HG03378 (cell line): ENCODE measurements around the gene KPNA5.
"Not testable (repeated sequence)": the region's sequence is repeated elsewhere in the genome, so short reads cannot be mapped to it uniquely, and the experiment has no call there.

Experiments
- ATAC-seq: cut with Tn5 transposase; IDR thresholded peaks from one replicate; pipeline ENCODE4 v1.9.1; 2021; ENCODE audit warnings: mild to moderate bottlenecking, moderate library complexity; ENCODE audit not compliant: unreplicated experiment

The KPNA5 gene

DNA sequence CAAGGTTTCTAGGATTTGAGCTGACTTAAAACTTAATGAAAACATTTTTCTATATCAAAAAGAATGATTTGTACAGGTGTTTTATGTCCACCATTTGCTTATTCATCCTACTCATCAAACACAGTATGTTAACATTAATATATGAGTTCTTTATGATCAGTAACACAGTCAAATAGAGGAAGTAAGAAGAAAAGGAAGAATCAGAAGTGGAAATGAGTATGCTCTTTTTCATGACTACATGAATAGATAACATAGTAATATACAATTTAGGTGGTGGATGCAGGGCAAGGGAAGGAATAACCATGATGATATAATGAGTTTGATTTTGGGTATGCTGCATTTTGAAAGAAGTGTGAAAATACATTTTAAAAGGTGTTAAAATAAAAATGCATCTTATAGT, 16.5 kb downstream of the KPNA5 start:
- ATAC-seq: peak; percentile 82

DNA sequence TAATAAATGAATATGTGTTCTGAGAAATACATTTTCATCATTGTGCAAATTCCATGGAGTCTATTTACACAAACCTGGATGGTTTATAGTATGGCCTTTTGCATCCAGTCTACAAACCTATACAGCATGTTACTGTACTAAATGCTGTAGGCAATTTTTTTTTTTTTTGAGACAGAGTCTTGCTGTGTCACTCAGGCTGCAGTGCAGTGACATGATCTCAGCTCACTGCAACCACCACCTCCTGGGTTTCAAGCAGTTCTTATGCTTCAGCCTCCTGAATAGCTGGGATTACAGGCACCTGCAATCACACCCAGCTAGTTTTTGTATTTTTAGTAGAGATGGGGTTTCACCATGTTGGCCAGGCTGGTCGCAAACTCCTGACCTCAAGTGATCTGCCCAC, 22.9 kb downstream of the KPNA5 start:
- not testable (repeated sequence) for ATAC-seq

DNA sequence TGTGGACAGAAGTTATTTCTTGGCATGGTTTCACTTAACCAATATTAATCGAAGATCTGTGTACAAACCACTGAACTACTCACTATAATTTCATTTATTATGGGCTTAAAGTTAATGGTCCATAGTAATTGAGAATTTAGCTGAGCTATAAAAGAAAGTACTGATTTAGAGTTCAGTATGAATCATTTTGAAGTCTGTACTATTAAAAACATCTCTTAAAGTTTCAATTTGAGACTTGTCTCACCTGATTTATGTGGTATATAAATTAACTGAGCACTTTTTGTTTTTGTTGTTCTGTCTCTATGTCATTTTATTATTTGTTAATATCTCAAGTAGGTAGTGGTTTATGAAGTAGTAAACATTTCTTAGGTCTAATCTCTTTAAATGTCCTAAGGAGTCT, 24.9 kb downstream of the KPNA5 start:
- no peak for ATAC-seq

DNA sequence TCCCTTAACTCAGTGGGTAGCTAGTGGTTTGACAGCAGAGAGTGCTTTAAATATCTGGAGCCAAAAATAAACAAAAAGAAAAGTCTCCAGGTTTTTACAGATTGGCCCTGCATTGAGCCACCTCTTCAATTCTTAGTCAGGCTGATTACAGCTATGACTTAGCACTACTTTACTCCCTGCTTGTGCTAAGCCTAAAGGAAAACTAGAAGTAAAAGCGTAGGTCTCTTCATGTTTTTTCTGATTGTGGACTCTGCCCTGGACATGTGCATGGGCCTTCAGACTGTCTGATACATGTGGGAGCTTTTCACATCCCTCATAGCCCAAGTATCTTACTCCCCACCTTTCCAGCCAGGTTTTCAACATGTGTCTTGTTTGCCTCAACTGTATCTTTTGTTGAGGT, 33.3 kb downstream of the KPNA5 start:
- ATAC-seq: no peak

DNA sequence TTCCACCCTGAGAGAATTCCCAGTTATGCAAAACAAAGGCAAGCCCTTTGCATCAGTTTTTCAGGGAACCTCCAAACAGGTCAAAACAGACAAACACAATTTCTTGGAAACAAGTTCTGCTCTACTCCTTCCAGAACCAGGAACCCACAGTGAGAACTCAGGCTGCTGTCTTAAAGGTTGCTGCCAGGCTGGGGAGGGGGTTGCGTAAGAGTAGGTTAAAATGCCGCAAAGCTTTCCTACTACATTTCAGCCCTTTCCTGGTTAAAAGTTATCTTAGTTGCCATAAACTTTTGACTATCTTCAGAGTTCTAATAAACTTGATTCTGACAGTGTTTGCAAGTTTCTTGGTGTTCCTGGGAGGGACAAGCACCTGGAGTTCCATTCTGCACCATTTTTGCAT, 33.8 kb downstream of the KPNA5 start:
- ATAC-seq: no peak

DNA sequence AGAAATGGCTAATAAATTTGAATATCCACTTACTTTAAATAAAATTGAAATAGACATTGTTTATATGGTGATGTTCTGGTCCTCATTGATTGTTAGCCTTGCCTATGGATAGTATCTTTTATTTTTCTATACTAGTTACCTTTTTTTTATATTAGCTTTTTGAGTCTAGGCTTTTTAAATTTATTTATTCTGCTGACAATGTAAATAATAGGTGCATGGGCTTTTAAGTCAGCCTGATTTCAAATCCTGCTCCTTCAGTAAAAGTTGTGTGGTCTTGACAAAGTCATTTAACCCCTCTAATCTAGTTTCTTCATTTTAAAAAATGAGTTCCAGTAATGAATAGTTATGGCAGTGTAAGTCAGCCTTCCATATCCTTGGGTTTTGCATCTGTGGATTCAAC, 45.9 kb downstream of the KPNA5 start:
- ATAC-seq: no peak

DNA sequence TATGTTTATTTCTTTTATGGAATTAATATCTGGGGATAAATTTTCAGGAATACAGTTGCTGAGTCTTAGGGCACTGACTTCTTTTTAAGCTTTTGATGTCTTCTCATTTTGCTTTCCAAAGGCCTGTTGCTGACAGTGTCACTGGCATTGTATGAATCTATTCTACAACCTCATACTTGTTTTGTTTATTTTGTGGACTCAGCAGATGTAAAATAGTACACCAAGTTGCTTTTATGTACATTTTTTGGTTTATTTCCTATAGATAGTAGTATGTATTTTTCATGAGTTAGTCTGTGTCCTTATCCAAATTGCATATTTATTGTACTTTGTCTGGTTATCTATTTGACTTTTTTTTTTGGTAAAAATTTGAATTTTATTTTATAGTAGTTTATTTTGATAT, 49.5 kb downstream of the KPNA5 start:
- ATAC-seq: no peak

DNA sequence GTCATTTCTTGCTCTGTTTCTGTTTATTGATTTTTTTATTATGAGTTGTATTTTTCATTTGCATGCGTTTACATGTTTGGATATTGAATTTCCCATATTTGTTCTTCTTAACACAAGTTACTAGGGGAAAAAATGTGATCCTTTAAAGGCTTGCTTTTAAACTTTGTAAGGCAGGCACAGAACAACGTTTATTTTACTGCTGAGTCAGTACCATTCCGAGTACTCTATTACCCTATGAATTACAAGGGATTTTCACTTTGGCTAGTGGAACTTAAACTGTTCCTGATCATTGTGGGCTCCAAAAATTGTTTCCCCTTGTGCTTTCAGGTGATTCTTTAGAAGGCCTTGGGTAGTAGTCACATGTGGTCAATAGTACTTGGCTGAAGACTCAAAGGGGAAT, 56.0 kb downstream of the KPNA5 start:
- no peak for ATAC-seq

DNA sequence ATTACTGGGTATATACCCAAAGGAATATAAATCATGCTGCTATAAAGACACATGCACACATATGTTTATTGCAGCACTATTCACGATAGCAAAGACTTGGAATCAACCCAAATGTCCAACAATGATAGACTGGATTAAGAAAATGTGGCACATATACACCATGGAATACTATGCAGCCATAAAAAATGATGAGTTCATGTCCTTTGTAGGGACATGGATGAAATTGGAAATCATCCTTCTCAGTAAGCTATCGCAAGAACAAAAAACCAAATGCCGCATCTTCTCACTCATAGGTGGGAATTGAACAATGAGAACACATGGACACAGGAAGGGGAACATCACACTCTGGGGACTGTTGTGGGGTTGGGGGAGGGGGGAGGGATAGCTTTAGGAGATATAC, 59.5 kb downstream of the KPNA5 start:
- not testable (repeated sequence) for ATAC-seq

DNA sequence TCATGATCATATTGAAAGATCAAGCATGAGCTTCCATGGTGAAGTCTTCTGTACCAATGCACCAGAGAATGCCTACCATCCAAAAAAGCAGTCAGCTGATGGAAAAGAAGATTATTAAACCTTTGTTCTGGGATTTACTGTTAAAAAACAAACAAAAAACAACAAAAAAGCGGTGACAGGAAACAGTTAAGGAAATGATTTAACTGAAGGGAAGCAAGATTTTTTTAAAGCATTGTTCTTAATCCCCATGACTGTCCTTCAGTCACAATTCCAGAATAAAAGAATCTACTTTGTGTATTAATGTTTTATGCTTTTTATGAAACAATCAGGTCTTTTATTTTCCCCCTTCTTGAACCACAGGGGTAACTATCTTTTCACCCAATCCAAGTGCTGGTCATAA, 60.6 kb downstream of the KPNA5 start:
- ATAC-seq: no peak

DNA sequence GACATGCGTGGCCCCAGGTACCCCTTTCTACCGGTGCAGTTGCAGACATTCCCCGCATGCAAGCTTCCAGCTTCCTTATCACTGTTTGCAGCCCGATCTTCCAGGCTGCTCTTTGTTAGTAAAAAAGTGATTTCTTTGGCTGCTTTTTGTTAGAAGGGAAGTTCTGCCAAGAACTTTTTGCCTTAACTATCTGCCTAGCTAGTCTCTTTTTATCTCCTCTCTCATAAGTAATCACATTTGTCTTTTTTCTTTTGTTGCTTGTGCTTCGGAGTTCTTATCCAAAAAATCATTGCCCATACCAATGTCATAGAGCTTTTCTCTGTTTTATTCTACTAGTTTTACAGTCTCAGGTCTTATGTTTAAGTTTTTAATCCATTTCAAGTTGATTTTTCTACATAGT, 64.2 kb downstream of the KPNA5 start:
- ATAC-seq: no peak

DNA sequence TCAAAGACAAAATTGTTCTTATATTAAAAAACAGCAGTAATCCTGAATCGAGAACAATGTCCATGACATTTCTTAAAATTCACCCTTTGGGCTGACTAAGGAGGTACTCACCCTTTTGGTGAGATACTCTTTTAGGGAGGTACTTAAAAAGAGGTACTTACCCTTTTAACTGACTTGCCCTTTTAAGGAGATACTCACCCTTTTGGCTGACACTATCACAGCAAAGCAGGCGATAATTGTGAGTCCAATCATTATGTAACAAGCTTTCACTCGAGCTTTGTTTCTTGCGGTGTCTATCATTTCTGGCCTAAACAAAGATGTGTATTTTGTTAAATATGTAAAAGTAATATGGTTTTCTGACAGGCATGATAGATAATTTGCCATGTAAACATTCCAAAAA, 80.8 kb downstream of the KPNA5 start:
- ATAC-seq: no peak

DNA sequence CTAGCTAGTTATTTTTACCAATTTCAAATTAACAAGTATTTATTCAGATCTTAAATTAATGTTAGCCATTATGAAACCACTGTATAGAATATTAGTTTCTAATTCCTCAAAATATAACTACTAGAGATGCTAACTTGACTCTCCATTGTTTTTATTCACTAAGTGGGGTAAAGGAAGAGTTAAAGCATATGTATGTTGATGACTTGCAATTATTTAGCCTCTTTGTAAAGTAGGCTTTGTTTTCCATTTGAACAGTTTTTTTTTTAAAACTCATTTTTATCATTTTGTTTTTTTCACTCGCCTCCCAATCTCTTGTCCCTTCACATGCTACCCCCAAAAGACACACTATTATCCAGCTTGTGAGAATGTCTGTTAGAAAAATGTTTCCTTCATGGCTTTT, 81.2 kb downstream of the KPNA5 start:
- ATAC-seq: no peak

DNA sequence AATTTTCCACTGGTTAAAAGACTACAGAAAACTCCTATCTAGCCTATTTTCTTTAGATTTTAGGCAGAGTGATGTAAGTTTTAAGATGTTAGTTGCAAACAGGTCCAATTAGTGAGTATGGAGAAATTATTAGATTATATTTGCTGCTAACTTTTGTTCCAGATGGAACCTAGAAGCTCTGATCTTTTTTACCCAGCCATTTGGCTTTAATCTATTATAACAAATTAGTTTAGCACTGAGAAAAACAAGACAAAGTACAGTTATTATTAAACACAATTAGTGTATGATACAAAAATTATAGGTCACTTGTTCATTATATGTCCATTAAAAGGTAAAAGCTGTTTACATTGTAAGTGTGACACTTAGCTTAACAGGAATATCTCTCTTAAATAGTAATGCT, 82.0 kb downstream of the KPNA5 start:
- no peak for ATAC-seq

DNA sequence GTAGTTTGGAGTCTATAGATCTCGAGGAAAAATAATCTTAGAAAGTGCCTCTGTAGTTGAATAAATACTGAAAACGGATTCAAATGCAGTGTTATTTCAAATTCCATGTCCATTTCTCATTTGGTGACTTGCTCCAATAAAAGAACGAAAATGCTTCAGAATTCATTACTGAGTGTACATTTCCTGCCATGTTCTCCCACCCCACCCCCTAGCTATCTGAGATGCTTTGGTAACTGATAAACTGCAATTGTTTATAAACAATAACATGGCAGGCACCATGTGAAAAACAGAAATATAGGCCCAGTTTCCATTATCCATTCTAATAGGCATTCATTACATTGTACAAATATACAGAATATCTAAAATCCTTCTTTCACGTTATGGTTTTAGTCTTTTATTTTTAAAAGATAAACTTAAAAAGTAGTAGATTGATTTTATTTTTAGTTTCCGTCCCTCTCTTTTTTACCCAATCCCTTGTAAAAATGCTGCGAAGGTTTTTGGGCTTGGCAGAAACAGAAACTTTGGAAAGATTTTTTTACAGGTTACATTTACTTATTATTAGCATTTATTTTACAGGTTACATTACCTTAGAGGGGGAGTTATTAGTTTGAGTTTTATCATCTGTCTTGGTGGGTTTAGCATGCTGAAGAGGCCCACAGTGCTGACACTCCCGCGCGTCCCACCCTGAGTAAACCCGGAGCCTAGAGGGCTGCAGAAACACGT, 83.1 kb downstream of the KPNA5 start:
- ATAC-seq: no peak

DNA sequence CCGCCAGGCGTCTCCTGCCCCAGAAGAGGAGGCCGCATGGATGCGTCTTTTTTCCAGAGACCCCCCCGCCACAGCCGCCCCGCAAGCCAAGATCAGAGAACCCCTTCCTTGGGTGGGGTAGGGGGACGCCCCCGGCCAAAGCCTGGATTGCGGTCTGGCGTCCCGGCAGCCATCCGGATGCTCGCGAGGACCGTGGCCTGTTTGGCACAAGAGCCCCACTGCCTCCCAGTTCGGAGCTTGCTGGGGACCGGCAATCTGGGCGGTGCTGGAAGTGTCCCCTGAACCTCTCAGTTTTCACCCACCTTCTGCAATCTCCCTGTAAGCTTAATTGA, 83.6 kb downstream of the KPNA5 start:
- ATAC-seq: no peak

DNA sequence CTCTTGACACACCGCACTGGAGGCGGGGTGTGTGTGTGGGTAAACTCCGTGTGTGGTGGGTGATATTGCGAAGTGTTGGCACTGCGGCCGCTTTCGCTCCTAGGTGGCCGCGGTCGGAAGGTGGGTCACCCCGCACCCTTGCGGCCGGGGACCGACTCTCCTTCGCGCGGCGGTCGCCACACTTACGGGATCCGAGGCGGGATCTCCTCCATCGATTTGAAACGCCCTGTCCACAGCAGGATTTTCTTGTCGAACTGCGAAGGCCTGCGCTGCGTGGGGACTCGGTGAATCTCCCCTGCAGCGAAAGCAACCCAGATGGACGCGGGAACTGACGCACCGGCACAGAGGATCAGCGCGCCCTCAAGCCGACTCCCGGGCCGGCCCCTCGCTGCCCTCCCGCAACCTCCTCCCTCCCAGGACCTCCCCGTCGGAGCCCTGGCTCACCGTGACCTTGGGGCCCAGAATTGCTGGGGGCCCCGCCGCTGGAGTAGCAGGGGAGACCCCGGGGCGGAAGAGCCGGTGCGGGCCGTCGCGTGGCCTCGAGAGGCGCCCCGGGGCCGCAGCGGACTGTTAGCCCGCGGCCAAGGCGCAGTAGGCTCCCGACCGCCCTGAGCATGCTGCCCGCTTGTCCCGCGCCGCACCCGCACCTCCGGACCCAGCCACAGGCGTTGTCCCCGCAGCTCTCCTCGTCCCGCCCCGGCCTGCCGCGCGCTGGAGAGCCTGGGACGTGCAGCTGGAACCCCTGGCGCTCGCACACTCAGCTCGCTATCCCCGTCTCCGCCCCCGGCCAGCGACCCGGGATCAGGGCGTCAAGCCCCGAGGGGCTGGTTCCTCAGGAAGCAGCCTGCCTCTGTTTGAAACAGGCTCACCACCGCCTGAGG, 84.2 kb downstream of the KPNA5 start, which contains the start of gene FAM162B:
TSS of gene FAM162B (minus strand) at position 759 of the 881 bp plus-strand sequence. CDS start at position 616, 143 bp downstream.
- no peak for ATAC-seq

DNA sequence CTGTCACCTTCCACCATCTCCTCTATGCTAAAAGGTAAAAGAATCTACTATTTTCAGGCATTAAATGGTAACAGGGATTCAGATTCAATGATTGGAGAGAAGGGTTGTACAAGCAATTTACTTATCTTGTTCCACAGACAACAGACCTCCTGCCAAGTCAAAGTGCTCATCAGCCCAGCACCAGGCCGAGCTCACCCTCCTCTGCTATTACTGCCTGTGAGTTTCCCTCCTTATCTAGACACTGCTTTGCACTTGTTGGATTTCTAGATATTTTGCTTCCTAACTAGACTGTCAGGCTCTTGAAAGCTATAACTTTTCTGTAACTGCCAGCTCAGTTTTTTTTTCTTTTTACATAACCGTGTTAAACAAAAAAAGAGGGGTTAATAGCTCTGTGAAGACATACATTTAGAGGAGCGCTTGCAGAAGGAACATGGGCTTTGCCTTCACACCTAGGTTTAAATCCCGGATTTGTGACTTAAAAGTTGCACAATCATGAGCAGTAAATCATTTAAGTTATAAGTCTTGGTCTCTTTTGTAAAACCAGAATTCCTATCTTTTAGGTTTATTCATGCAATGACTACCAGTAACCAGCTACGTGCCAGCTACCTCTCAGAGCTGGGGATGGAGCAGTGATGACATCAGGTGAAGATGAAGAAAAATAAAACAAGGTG, 85.6 kb downstream of the KPNA5 start:
- ATAC-seq: no peak

DNA sequence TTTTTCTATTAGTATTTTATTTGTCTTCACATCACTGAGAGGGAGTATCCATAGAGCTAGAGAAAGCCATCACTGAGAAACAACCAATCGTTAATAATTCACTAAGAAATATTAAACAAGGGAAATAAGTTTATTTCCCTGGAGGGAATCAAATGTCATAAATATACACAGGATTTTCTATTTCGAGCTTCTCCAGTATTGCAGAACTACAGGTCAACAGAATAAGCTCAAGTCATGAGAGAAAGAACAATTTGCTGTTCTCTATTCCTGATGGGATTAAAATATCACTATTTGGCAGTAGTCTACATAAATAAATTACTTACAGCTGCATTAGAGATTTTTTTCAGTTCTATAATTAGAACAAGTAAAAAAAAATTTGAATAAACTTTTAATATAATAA, 86.7 kb downstream of the KPNA5 start:
- ATAC-seq: no peak

DNA sequence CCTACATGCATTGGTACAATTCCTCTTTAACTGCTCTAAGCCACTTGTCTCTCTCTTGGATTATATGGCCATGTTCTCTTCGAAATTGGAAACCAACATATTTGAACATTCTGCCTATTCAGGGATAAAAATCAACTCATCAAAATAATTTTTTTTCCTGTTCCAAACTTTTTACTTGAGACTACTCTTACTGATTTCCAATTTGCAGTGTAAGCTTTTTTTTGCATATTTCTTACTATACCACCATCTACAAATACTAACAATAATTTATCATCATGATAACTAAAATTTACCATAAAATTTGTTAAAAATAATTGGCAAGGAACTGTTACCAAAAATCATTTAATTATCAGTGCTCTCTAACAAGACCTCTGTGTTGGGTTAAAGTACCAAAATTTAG, 91.4 kb downstream of the KPNA5 start:
- no peak for ATAC-seq

DNA sequence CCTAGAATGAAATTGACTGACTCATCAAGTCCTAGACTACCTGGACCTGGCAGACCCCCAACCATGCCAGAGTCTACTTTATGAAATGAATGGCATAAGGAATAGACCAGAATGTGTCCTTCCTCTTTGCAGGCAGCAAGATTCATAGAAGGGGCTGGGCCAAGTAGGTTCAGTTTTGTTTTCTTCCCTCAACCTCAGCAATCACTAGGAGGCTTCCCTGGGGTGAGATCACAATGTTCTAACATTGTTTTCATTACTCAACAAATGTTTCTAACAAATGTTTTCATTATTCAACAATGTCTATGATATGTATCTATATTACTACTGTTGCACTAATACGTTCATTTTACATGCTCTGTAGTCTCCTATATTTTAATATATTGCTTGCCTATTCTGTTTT, 92.9 kb downstream of the KPNA5 start:
- no peak for ATAC-seq
